Neural progenitor cell (in vitro differentiated cells): ENCODE results near the gene PKP2.

Experiments used
- EZH2 ChIP-seq: fragments of 200-600 bp; sonication (generic); IDR thresholded peaks from 2 replicates; pipeline ENCODE4 v1.6.1; 2017; ENCODE audit warnings: antibody characterized with exemption, mild to moderate bottlenecking, moderate library complexity
- EZH2phosphoT487 ChIP-seq: fragments of 200-600 bp; sonication (generic); IDR thresholded peaks from 2 replicates; pipeline ENCODE4 v1.6.1; 2017; ENCODE audit warnings: antibody characterized with exemption
- TF ChIP-seq, protein P1 (sequence below): fragments of 200-600 bp; sonication (generic); IDR thresholded peaks from 2 replicates; pipeline ENCODE4 v1.5.1; 2017; ENCODE audit warnings: antibody characterized with exemption, mild to moderate bottlenecking

DNA sequence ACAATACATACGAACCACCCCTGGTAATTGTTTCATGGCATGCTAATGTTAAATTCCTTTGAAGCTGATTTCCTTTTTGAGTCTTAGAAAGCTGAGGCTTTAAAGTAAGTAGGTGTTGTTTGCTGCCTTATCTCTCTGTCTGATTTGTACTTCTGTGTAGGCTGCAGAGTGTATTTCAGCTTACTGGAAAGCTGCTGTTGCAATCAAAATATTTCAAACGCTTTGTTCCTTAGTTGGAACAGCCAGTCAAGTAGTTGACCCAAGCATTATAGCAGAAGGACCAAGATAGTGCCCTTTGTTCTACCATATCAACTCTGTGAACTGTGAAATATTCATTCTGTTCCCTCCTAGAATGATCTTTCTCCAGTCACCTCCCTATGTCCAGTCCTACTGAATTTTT lies 3.1 kb downstream of the PKP2 start:
- TF ChIP-seq, protein P1, sequence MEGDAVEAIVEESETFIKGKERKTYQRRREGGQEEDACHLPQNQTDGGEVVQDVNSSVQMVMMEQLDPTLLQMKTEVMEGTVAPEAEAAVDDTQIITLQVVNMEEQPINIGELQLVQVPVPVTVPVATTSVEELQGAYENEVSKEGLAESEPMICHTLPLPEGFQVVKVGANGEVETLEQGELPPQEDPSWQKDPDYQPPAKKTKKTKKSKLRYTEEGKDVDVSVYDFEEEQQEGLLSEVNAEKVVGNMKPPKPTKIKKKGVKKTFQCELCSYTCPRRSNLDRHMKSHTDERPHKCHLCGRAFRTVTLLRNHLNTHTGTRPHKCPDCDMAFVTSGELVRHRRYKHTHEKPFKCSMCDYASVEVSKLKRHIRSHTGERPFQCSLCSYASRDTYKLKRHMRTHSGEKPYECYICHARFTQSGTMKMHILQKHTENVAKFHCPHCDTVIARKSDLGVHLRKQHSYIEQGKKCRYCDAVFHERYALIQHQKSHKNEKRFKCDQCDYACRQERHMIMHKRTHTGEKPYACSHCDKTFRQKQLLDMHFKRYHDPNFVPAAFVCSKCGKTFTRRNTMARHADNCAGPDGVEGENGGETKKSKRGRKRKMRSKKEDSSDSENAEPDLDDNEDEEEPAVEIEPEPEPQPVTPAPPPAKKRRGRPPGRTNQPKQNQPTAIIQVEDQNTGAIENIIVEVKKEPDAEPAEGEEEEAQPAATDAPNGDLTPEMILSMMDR: no peak
- TF ChIP-seq EZH2phosphoT487: no peak
- TF ChIP-seq EZH2: no peak
